ENCODE data around the gene NBR1. TPM values are rescaled to one million over a fixed set of nuclear protein-coding genes. Genes with fewer than 3 reads are reported as not detected.

The NBR1 gene
- total and polyA plus RNA-seq, 2 of the 4 experiments (the other 2 are of a cell fraction): 52.4 to 132 TPM

- peaks cover 8% of the 10 kb centered on the region; the same call in 1 of the 2 replicates for H3K36me3 ChIP-seq (ENCODE audit: control insufficient read depth, insufficient read depth, low read length)
- no peak overlapping the region for H3K27ac ChIP-seq (ENCODE audit: insufficient read depth, low read length)
- H3K4me3 ChIP-seq (ENCODE audit: insufficient read depth, low read depth, low read length): no peak overlapping the region
- no peak overlapping the region for H3K4me2 ChIP-seq (ENCODE audit: low read depth, low read length)
- no peaks in the 10 kb centered on the region for H3K9me3 ChIP-seq (ENCODE audit: control insufficient read depth, insufficient read depth, low read length)
- H3K9ac ChIP-seq (ENCODE audit: low read depth, low read length): no peak overlapping the region
- no peak overlapping the region for H3K18ac ChIP-seq (ENCODE audit: low read depth, low read length)
- DNase-seq (no peak), ATAC-seq (ENCODE audit: low read depth) (no peak)
- no peak overlapping the region for H2AK5ac ChIP-seq (ENCODE audit: low read depth, low read length)
- dilution Hi-C loops (cut with HindIII; ENCODE audit: low sequenced_read_pairs, unreplicated experiment): no loop called here
- no peak overlapping the region for H4K5ac ChIP-seq (ENCODE audit: low read depth, low read length)
- H2BK20ac ChIP-seq (ENCODE audit: low read depth, low read length): no peak overlapping the region
- H4K91ac ChIP-seq (ENCODE audit: insufficient read depth, low read depth, low read length): no peak overlapping the region
- H3K4me1 ChIP-seq (ENCODE audit: control insufficient read depth, insufficient read depth, low read length): 0 out of 2 replicates have a peak, but pooled peaks cover 2% of the 10 kb centered on the region
- no peak overlapping the region for H3K4ac ChIP-seq (ENCODE audit: low read depth, low read length)
- H2AK9ac ChIP-seq (replicated peaks; ENCODE audit: low read depth, low read length, poor library complexity): no peak overlapping the region
- no peak overlapping the region for H2BK15ac ChIP-seq (ENCODE audit: low read depth, low read length)
- no peak overlapping the region for H3K23ac ChIP-seq (ENCODE audit: low read depth, low read length)
- H2AFZ ChIP-seq (replicated peaks; ENCODE audit: low read length, poor library complexity): no peak overlapping the region
- no peak overlapping the region for H2BK5ac ChIP-seq (ENCODE audit: low read depth, low read length, poor library complexity, severe bottlenecking)
- H3K79me1 ChIP-seq (ENCODE audit: low read depth in 1 of 2, low read length in 2 of 2): 0 out of 4 replicates have a peak, but pooled peaks cover 0 to 4% of the 10 kb centered on the region in 2 experiments
- in situ Hi-C loops (cut with MboI; ENCODE audit: low sequenced_read_pairs): no loop called here
- CTCF ChIA-PET: interaction anchor here (0.6 kb wide), 1 partner anchor 75 kb away, joined by 3 read pairs; no protein-coding TSS in a partner anchor
- no peak overlapping the region for H3K14ac ChIP-seq (replicated peaks; ENCODE audit: low read depth, low read length)
- H3K9me1 ChIP-seq (ENCODE audit: insufficient read depth, low read length): peaks cover 4% of the 10 kb centered on the region; the same call in 1 of the 2 replicates
- TF ChIP-seq POLR2A (IDR thresholded peaks at IDR 0.05; ENCODE audit: low read depth, low read length): no peak
- no peak for TF ChIP-seq FOS (IDR thresholded peaks at IDR 0.05; ENCODE audit: low read depth, low read length)
- no peak for TF ChIP-seq CEBPB (IDR thresholded peaks at IDR 0.05; ENCODE audit: low read depth, low read length)
- no peak for TF ChIP-seq MAFK (IDR thresholded peaks at IDR 0.05; ENCODE audit: low read depth, low read length)
- no peak for TF ChIP-seq CTCF (conservative IDR thresholded peaks at IDR 0.05; ENCODE audit: low read depth, low read length)
- no peak for TF ChIP-seq CHD1 (IDR thresholded peaks at IDR 0.05; ENCODE audit: low read depth, low read length)
- no peak for TF ChIP-seq BHLHE40 (IDR thresholded peaks at IDR 0.05; ENCODE audit: low read depth, low read length)
- TF ChIP-seq RCOR1 (IDR thresholded peaks at IDR 0.05; ENCODE audit: insufficient replicate concordance, low read length): no peak
- no peak for TF ChIP-seq MXI1 (IDR thresholded peaks at IDR 0.05; ENCODE audit: borderline replicate concordance, low read depth, low read length)
- TF ChIP-seq, protein P1, sequence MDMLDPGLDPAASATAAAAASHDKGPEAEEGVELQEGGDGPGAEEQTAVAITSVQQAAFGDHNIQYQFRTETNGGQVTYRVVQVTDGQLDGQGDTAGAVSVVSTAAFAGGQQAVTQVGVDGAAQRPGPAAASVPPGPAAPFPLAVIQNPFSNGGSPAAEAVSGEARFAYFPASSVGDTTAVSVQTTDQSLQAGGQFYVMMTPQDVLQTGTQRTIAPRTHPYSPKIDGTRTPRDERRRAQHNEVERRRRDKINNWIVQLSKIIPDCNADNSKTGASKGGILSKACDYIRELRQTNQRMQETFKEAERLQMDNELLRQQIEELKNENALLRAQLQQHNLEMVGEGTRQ (IDR thresholded peaks at IDR 0.05; ENCODE audit: low read depth, low read length): no peak
- TF ChIP-seq SMC3 (IDR thresholded peaks at IDR 0.05; ENCODE audit: low read depth, low read length): no peak
- TF ChIP-seq NFE2L2 (IDR thresholded peaks at IDR 0.05; ENCODE audit: low read depth, low read length): no peak
- no peak for TF ChIP-seq RFX5 (IDR thresholded peaks at IDR 0.05; ENCODE audit: low read depth, low read length)
- TF ChIP-seq ELK1 (IDR thresholded peaks at IDR 0.05; ENCODE audit: borderline replicate concordance, low read depth, low read length): no peak
- no peak for TF ChIP-seq RAD21 (IDR thresholded peaks at IDR 0.05; ENCODE audit: low read length)
- no peak for TF ChIP-seq MAZ (IDR thresholded peaks at IDR 0.05; ENCODE audit: borderline replicate concordance, low read depth, low read length)
- H3K27me3 ChIP-seq (ENCODE audit: control insufficient read depth, insufficient read depth, low read length): no peaks in the 10 kb centered on the region
- no peak overlapping the region for H4K8ac ChIP-seq (ENCODE audit: low read depth in 2 of 2, low read length in 2 of 2)
- H3K56ac ChIP-seq (ENCODE audit: extremely low read depth, insufficient read depth, low read length): no peak overlapping the region
- BruUV-seq (replicated peaks): no TSS peak
- WGBS, 2 experiments (ENCODE audit: extremely low coverage in 2 of 2, insufficient read length in 1 of 2): 94% methylated on average over 2 of the region's 5 CpGs; no CpG with 5 or more reads in 1 of the 2 experiments
- POLR2A ChIA-PET (ENCODE audit: unreplicated experiment): no interaction called here
- intact Hi-C loops (cut with micrococcal nuclease): no loop called here
- no peaks in the 10 kb centered on the region for H4K20me1 ChIP-seq (ENCODE audit: insufficient read depth, low read length)
- H2BK120ac ChIP-seq (ENCODE audit: low read depth, low read length): no peak overlapping the region
Measured at GRCh38 chr17:43142153-43142552, 28.9 kb upstream of the NBR1 start.
